ENCODE data around the gene BCO1. TPM values are rescaled to one million over a fixed set of nuclear protein-coding genes. Genes with fewer than 3 reads are reported as not detected.
"Not testable (repeated sequence)": the region's sequence is repeated elsewhere in the genome, so short reads cannot be mapped to it uniquely, and the experiment has no call there.

Gene BCO1
- total and polyA plus RNA-seq, 2 of the 4 experiments (the other 2 are of a cell fraction), result not detected

DNA sequence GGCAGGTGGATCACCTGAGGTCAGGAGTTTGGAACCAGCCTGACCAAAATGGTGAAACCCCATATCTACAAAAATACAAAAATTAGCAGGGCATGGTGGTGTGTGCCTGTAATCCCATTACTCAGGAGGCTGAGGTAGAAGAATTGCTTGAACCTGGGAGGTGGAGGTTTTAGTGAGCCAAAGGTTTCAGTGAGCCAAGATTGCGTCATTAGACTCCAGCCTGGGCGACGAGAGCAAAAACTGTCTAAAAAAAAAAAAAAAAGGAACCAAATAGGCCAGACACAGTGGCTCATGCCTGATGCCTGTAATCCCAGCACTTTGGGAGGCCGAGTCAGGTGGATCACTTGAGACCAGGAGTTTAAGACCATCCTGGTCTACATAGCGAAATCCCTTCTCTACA lies 12.8 kb upstream of the BCO1 start:
- H4K8ac ChIP-seq (ENCODE audit: low read depth in 2 of 2, low read length in 2 of 2); DNase-seq; H2BK20ac ChIP-seq (ENCODE audit: low read depth, low read length); H3K79me1 ChIP-seq (ENCODE audit: low read depth in 1 of 2, low read length in 2 of 2); H3K9me3 ChIP-seq (ENCODE audit: control insufficient read depth, insufficient read depth, low read length); dilution Hi-C loops (cut with HindIII; ENCODE audit: low sequenced_read_pairs, unreplicated experiment); H3K14ac ChIP-seq (replicated peaks; ENCODE audit: low read depth, low read length); H3K23ac ChIP-seq (ENCODE audit: low read depth, low read length); H4K5ac ChIP-seq (ENCODE audit: low read depth, low read length); H3K4me1 ChIP-seq (ENCODE audit: control insufficient read depth, insufficient read depth, low read length); H4K20me1 ChIP-seq (ENCODE audit: insufficient read depth, low read length); intact Hi-C loops (cut with micrococcal nuclease); H2AK5ac ChIP-seq (ENCODE audit: low read depth, low read length); ATAC-seq (ENCODE audit: low read depth); CTCF ChIA-PET; H3K27ac ChIP-seq (ENCODE audit: insufficient read depth, low read length); POLR2A ChIA-PET (ENCODE audit: unreplicated experiment); H2BK5ac ChIP-seq (ENCODE audit: low read depth, low read length, poor library complexity, severe bottlenecking); BruUV-seq (replicated peaks); H2AK9ac ChIP-seq (replicated peaks; ENCODE audit: low read depth, low read length, poor library complexity); H2BK15ac ChIP-seq (ENCODE audit: low read depth, low read length); H2BK120ac ChIP-seq (ENCODE audit: low read depth, low read length); H4K91ac ChIP-seq (ENCODE audit: insufficient read depth, low read depth, low read length); H3K9ac ChIP-seq (ENCODE audit: low read depth, low read length); H3K56ac ChIP-seq (ENCODE audit: extremely low read depth, insufficient read depth, low read length); H3K18ac ChIP-seq (ENCODE audit: low read depth, low read length); in situ Hi-C loops (cut with MboI; ENCODE audit: low sequenced_read_pairs); H3K4me3 ChIP-seq (ENCODE audit: insufficient read depth, low read depth, low read length); H3K4me2 ChIP-seq (ENCODE audit: low read depth, low read length); H2AFZ ChIP-seq (replicated peaks; ENCODE audit: low read length, poor library complexity); H3K9me1 ChIP-seq (ENCODE audit: insufficient read depth, low read length); H3K4ac ChIP-seq (ENCODE audit: low read depth, low read length); H3K36me3 ChIP-seq (ENCODE audit: control insufficient read depth, insufficient read depth, low read length): not testable (repeated sequence)
- WGBS, 2 experiments (ENCODE audit: extremely low coverage in 2 of 2, insufficient read length in 1 of 2), result 9% methylated on average over 3 of the region's 5 CpGs; no CpG with 5 or more reads in 1 of the 2 experiments
- peaks cover 27% of the 10 kb centered on the region for H3K27me3 ChIP-seq (ENCODE audit: control insufficient read depth, insufficient read depth, low read length)

Measured in IMR-90 (cell line).